Pancreas (tissue), 10 donors: ENCODE data around the gene SLIT3. TPM values are rescaled to one million over a fixed set of nuclear protein-coding genes. Genes with fewer than 3 reads are reported as not detected.

Experiments used
- ATAC-seq, 4 donors: fragments of 200-7000 bp; cut with Tn5 transposase; one replicate each; pipeline versions ENCODE4 v1.8.0 to v1.9.1; 2020; ENCODE audit warnings: mild to moderate bottlenecking in 4 of 4, moderate library complexity in 4 of 4
- DNase-seq, 6 donors: peaks; one replicate each; pipeline ENCODE4 v3.0.0-alpha.2; 2020
- FAIRE-seq: peaks from 2 replicates; lab custom pipeline; 2012; peaks lifted over from hg19 to GRCh38; lab: Jason Lieb, UNC
- H3K27ac ChIP-seq, 4 donors: fragments of 200-600 bp; sonication (generic); 1 replicate in 3 of 4; 2 replicates in 1 of 4; pipeline versions ENCODE4 v1.5.0 to v1.8.0; 2020
- H3K27me3 ChIP-seq, 4 donors: fragments of 200-600 bp; one replicate each; pipeline ENCODE4 v1.8.0; 2021
- H3K36me3 ChIP-seq, 3 donors: fragments of 200-600 bp; sonication (generic) in 1 of 3; one replicate each; pipeline versions ENCODE4 v1.5.0 to v1.8.0; 2020 to 2021
- H3K4me1 ChIP-seq, 3 donors: fragments of 200-600 bp; one replicate each; pipeline ENCODE4 v1.8.0; 2021
- H3K4me3 ChIP-seq, 4 donors: fragments of 200-600 bp; sonication (generic) in 2 of 4; one replicate each; pipeline versions ENCODE4 v1.5.0 to v1.8.0; 2020 to 2021
- H3K9me3 ChIP-seq, 4 donors: fragments of 200-600 bp; one replicate each; pipeline ENCODE4 v1.8.0; 2021
- WGBS, 2 donors: extraction: QIAGEN DNeasy Blood & Tissue Kit; methylation state at CpG; one replicate each; pipeline ENCODE4 v1.1.7; 2013; 5-methylcytosine and 5-hydroxymethylcytosine counted together
- intact Hi-C, 3 donors: fragments of 100-400 bp; cut with DNase I; formaldehyde crosslinking; loops; one replicate each; pipeline versions ENCODE4 v1.11.1 to v1.14.2; 2022
- polyA plus RNA-seq, 2 donors: library from polyadenylated mRNA; stranded (reverse); fragments of 200-250 nt; gene quantifications; one replicate each; pipeline ENCODE4 v1.2.3, GENCODE V29; 2013
- total RNA-seq, 6 donors: library from RNA; stranded (reverse); fragmentation: NEBNext Ultra II Directional in 4 of 6; extraction: Animal tissue kit (Norgen Biotek cat#: 25700) in 4 of 6; gene quantifications; one replicate each; pipeline versions ENCODE4 v1.2.1 to v1.2.4, GENCODE V29; 2021 to 2023
- TF ChIP-seq, protein P1 (sequence below), 4 donors: fragments of 200-600 bp; sonication (generic) in 3 of 4; IDR thresholded peaks; one replicate each; pipeline versions ENCODE4 v1.5.0 to v1.8.0; 2021; ENCODE audit warnings: antibody characterized with exemption in 4 of 4
- donor health status: healthy with polysubstance abuse.
- donor health status: DM: no; HTN: no; CAD: no; lungs with moderate emphysema.
- donor health status: DM: no; HTN: no; CAD: no.
- donor health status: control.
- donor health status: control.
- donor health status: Bipolar disorder and iron deficiency.
- donor health status: DM: yes; HTN: yes; CAD: no.
- donor health status: DM: no; HTN: no; CAD: no.
- donor health status: DM: no; HTN: no; CAD: no.
- donor health status: DM: yes; HTN: yes; CAD: no.

SLIT3 gene
- total and polyA plus RNA-seq, 8 donors = 1.1 to 11.4 (median 2.1) TPM

DNA sequence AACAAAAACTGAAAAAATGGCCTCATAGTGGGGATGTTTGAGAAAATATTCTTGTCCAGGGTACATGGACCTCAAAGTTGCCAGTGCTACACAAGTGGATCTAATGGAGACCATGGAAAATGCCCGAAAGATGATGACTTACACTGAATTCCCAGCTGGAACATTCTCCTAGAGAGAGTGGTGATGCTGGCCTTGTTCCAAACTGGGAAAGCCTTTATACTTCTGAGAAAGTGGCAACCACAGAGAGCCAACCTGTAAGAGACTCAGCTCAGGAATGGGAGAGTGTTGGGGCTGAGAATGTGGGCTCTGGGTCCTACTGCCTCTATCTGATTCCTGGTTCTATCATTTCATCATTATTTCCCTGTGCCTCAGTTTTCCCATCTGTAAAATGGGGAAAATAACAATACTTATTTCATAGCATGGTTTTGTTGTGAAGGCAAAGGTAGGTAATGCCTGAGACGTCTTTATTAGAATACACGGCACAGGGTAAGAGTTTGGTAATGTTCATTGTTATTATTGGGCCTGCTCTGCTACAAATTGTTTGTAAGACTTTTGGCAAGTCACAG is 492.8 kb downstream of the SLIT3 start:
- intact Hi-C loops = no loop called here
- Histone ChIP-seq H3K9me3 (no peaks in the 10 kb centered on the region), H3K36me3 (no peaks in the 10 kb centered on the region), H3K27ac (no peak overlapping the region), H3K4me1 (no peaks in the 10 kb centered on the region), H3K27me3 (no peaks in the 10 kb centered on the region), H3K4me3 (no peak overlapping the region)
- FAIRE-seq (no peak), ATAC-seq (no peak), DNase-seq (no peak)
- WGBS, 2 donors = 60 to 88% methylated on average over 3 of the region's 3 CpGs
- TF ChIP-seq, protein P1, sequence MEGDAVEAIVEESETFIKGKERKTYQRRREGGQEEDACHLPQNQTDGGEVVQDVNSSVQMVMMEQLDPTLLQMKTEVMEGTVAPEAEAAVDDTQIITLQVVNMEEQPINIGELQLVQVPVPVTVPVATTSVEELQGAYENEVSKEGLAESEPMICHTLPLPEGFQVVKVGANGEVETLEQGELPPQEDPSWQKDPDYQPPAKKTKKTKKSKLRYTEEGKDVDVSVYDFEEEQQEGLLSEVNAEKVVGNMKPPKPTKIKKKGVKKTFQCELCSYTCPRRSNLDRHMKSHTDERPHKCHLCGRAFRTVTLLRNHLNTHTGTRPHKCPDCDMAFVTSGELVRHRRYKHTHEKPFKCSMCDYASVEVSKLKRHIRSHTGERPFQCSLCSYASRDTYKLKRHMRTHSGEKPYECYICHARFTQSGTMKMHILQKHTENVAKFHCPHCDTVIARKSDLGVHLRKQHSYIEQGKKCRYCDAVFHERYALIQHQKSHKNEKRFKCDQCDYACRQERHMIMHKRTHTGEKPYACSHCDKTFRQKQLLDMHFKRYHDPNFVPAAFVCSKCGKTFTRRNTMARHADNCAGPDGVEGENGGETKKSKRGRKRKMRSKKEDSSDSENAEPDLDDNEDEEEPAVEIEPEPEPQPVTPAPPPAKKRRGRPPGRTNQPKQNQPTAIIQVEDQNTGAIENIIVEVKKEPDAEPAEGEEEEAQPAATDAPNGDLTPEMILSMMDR (IDR thresholded peaks at IDR 0.05) = no peak

DNA sequence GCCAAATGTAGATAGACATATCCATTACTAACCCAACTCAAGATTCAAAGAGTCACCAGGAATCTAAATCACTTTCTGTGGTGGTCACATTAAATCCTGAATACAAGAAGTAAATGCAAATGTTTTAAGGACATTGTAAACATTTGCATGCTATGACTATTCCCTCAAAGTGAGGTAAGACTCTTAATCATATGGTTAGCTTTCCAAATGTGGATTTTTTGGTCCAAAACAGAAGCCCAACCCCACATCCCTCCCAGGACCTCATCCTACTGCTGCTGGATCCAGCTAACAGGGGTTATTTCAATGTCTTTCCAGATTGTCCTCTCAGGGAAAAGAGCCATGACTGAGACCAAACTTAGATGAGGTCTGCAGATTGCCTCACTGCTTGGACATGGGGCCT is 493.7 kb downstream of the SLIT3 start:
- no peak for ATAC-seq
- no peaks in the 10 kb centered on the region for H3K9me3 ChIP-seq
- H3K4me3 ChIP-seq = no peak overlapping the region
- intact Hi-C loops = no loop called here
- H3K36me3 ChIP-seq = no peaks in the 10 kb centered on the region
- FAIRE-seq = no peak
- H3K27ac ChIP-seq = no peak overlapping the region
- TF ChIP-seq, protein P1 (IDR thresholded peaks at IDR 0.05) = no peak
- no peak for DNase-seq
- no peaks in the 10 kb centered on the region for H3K4me1 ChIP-seq
- H3K27me3 ChIP-seq = no peaks in the 10 kb centered on the region

DNA sequence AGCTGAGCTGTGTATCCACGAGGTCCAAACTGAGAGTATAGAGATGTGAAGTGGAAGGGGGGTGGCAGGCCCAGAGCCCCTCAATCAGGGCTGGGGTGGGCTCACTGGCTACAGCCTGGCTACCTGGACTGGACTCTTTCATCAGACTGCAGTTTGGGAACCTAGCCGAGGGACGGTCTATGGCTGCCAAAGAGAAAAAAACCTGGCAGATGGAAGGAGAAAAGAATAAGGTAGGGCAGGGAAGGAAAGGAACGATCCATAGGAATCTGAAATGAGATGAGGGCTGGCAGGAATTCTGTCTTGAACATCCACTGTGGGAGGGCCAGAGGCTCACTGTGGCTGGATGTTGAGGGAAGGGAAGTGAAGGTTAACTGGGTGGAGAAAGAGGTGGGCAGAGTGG is 497.4 kb downstream of the SLIT3 start:
- 59 to 69% methylated on average over 4 of the region's 4 CpGs for WGBS, 2 donors
- H3K9me3 ChIP-seq = no peaks in the 10 kb centered on the region
- FAIRE-seq (no peak), ATAC-seq (no peak), DNase-seq (no peak)
- no peaks in the 10 kb centered on the region for H3K4me1 ChIP-seq
- TF ChIP-seq, protein P1 (IDR thresholded peaks at IDR 0.05) = no peak
- no peaks in the 10 kb centered on the region for H3K36me3 ChIP-seq
- no peak overlapping the region for H3K4me3 ChIP-seq
- no peak overlapping the region for H3K27ac ChIP-seq
- intact Hi-C loops = no loop called here
- H3K27me3 ChIP-seq = no peaks in the 10 kb centered on the region

DNA sequence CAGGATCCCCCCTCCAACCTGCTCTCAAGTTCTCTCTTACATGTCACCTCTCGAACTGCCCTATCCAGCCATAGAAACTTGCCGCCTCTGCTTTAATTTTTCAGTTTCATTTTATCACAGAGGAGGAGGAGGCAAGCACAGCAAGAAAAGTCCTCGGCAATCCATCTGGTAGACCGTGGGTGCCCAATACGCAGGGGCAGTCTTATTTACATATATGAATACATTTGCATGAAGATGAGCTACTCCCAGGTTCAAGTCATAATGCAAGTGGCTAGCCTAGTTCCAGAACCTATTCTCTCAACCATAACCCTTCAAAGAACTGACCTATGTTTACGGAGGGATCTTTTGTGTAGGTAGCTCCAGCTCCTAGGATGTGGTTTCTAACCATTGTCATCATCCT is 498.6 kb downstream of the SLIT3 start:
- DNase-seq (no peak), ATAC-seq (no peak), FAIRE-seq (no peak)
- intact Hi-C loops = no loop called here
- Histone ChIP-seq H3K4me3 (no peak overlapping the region), H3K27me3 (no peaks in the 10 kb centered on the region), H3K9me3 (no peaks in the 10 kb centered on the region), H3K36me3 (no peaks in the 10 kb centered on the region), H3K4me1 (no peaks in the 10 kb centered on the region), H3K27ac (no peak overlapping the region)
- WGBS, 2 donors = 71 to 88% methylated on average over 6 of the region's 6 CpGs
- TF ChIP-seq, protein P1 (IDR thresholded peaks at IDR 0.05) = no peak

DNA sequence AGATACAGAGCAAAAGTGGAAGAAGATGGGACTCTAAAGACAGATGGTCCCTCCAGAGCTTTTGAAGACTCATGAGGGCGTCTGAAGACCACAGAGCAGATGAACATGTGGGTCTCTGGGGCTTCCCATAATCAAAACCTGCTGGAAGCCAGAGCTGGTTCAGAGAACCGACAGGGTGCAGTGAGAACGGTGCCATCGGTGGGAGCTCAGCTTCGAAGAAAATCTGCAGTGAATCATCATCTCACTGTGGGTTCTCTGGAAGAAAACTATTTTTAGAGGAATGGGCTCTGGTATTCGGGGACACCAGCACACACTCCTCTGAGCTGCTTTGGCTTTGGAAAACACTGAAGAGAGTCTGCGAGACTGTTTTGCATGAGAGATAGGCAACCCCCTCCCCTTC is 499.4 kb downstream of the SLIT3 start:
- ATAC-seq (no peak), DNase-seq (no peak), FAIRE-seq (no peak)
- Histone ChIP-seq H3K27ac (no peak overlapping the region), H3K36me3 (no peaks in the 10 kb centered on the region), H3K4me3 (no peak overlapping the region), H3K4me1 (no peaks in the 10 kb centered on the region), H3K27me3 (no peaks in the 10 kb centered on the region), H3K9me3 (no peaks in the 10 kb centered on the region)
- WGBS, 2 donors = 70 to 81% methylated on average over 7 of the region's 7 CpGs
- intact Hi-C loops = no loop called here
- TF ChIP-seq, protein P1 (IDR thresholded peaks at IDR 0.05) = no peak
